PC-3 (cell line): ENCODE measurements around the gene MORN4. TPM values are rescaled to one million over a fixed set of nuclear protein-coding genes. Genes with fewer than 3 reads are reported as not detected.

Experiments
- ATAC-seq: fragments of 200-7000 bp; cut with Tn5 transposase; 2 replicates; pipeline ENCODE4 v1.9.1; 2020; ENCODE audit warnings: mild to moderate bottlenecking, moderate library complexity
- BruUV-seq: library from RNA; stranded (reverse); fragments of 400-500 nt; replicated peaks from 2 replicates; lab custom pipeline; 2021; lab: Mats Ljungman, UMichigan
- CTCF ChIA-PET: fragments of 300-600 bp; sonication (Branson Sonifier 250); formaldehyde crosslinking; loops from one replicate; lab custom pipeline; 2022; ENCODE audit warnings: antibody characterized with exemption; lab: Charles Lee
- POLR2A ChIA-PET: fragments of 300-600 bp; sonication (Branson Sonifier 250); formaldehyde crosslinking; loops from one replicate; lab custom pipeline; 2022; ENCODE audit warnings: antibody characterized with exemption; ENCODE audit not compliant: unreplicated experiment; lab: Charles Lee
- DNase-seq: peaks from one replicate; pipeline ENCODE4 v3.0.0-alpha.2; 2015
- H2AFZ ChIP-seq: fragments of 300-600 bp; sonication (generic); 2 replicates; pipeline ENCODE4 v1.6.0; 2016; ENCODE audit warnings: antibody characterized with exemption, low read length
- H3F3A ChIP-seq: fragments of 300-600 bp; sonication (generic); one replicate; pipeline ENCODE4 v1.6.0; 2017; ENCODE audit warnings: antibody characterized with exemption, low read length, control low read depth, mild to moderate bottlenecking; ENCODE audit not compliant: unreplicated experiment
- H3K27ac ChIP-seq: fragments of 300-600 bp; sonication (generic); 2 replicates; pipeline ENCODE4 v1.5.1; 2016; ENCODE audit warnings: mild to moderate bottlenecking, low read length
- H3K27me3 ChIP-seq: fragments of 300-600 bp; sonication (generic); 2 replicates; pipeline ENCODE4 v1.6.1; 2016; ENCODE audit warnings: low read length, mixed read lengths
- H3K36me3 ChIP-seq: fragments of 300-600 bp; sonication (generic); 2 replicates; pipeline ENCODE4 v1.6.1; 2016; ENCODE audit warnings: low read depth, mixed run types, low read length, mixed read lengths
- H3K4me1 ChIP-seq: fragments of 300-600 bp; sonication (generic); 2 replicates; pipeline ENCODE4 v1.5.1; 2016; ENCODE audit warnings: low read length; ENCODE audit not compliant: insufficient read depth
- H3K4me2 ChIP-seq: fragments of 300-600 bp; sonication (generic); 2 replicates; pipeline ENCODE4 v1.6.0; 2016; ENCODE audit warnings: low read length
- H3K4me3 ChIP-seq: fragments of 300-600 bp; sonication (generic); 2 replicates; pipeline ENCODE4 v1.5.1; 2016; ENCODE audit warnings: mild to moderate bottlenecking, low read length, mixed read lengths
- H3K79me2 ChIP-seq: fragments of 300-600 bp; sonication (generic); 2 replicates; pipeline ENCODE4 v1.6.1; 2017; ENCODE audit warnings: low read length, mixed read lengths
- H3K9ac ChIP-seq: fragments of 300-600 bp; sonication (generic); 2 replicates; pipeline ENCODE4 v1.6.0; 2016; ENCODE audit warnings: mild to moderate bottlenecking, low read length
- H3K9me2 ChIP-seq: fragments of 300-600 bp; sonication (generic); replicated peaks from 2 replicates; pipeline ENCODE4 v1.6.1; 2016; ENCODE audit warnings: mixed run types, low read length, mixed read lengths
- H3K9me3 ChIP-seq: fragments of 300-600 bp; sonication (generic); 2 replicates; pipeline ENCODE4 v1.6.1; 2016; ENCODE audit warnings: low read length, mixed read lengths
- H4K20me1 ChIP-seq: fragments of 300-600 bp; sonication (generic); 2 replicates; pipeline ENCODE4 v1.6.1; 2016; ENCODE audit warnings: low read length, mixed read lengths
- EZH2 ChIP-seq: fragments of 300-600 bp; sonication (generic); IDR thresholded peaks from one replicate; pipeline ENCODE4 v1.6.1; 2017; ENCODE audit warnings: antibody characterized with exemption, mild to moderate bottlenecking, low read length; ENCODE audit not compliant: unreplicated experiment
- EZH2phosphoT487 ChIP-seq: fragments of 300-600 bp; sonication (generic); IDR thresholded peaks from 2 replicates; pipeline ENCODE4 v1.6.1; 2018; ENCODE audit warnings: mild to moderate bottlenecking, antibody characterized with exemption, low read length, borderline replicate concordance
- intact Hi-C: fragments of 100-400 bp; cut with micrococcal nuclease; formaldehyde crosslinking; loops from 2 replicates; pipeline ENCODE4 v1.9.0; 2023
- total RNA-seq: library from RNA; depleted of rRNA; stranded (reverse); fragments of >200 nt; gene quantifications from 2 replicates; pipeline ENCODE4 v1.2.3, GENCODE V29; 2014
- TF ChIP-seq, protein P1 (sequence below): fragments of 300-600 bp; sonication (generic); conservative IDR thresholded peaks from 2 replicates; pipeline ENCODE4 v1.5.1; 2017; ENCODE audit warnings: antibody characterized with exemption, low read depth, mild to moderate bottlenecking, low read length

Gene MORN4
- total RNA-seq, 1 experiment from 2014 or later = 12.9 TPM

DNA sequence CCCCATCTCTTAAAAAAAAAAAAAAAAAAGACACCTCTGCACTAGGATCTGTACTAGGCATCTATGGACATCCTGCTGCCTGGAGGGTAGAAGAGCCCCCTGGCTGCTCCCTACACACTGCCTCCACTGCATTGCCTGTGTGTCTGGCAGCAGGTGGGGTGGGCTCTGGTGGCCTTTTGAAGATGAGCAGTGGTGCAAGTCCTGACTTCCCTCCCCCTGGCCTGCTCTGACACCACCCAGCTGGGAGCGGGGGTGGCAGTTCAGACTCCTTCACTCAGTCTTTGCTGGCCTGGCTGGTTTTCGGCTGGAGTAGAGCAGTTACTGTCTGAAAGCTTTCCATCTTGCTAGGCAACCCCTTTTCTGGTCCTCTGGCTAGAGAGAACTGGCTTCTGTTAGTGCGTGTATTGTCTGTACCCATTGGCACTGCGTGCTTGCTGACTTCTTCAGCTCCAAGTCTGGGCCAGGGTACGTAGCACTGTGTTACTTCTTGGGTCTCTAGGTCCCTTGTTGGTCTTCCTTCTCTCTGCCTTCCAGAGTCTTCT is 26.1 kb downstream of the MORN4 start:
- no peak for ATAC-seq
- ChIA-PET POLR2A (no interaction called here), CTCF (no interaction called here)

DNA sequence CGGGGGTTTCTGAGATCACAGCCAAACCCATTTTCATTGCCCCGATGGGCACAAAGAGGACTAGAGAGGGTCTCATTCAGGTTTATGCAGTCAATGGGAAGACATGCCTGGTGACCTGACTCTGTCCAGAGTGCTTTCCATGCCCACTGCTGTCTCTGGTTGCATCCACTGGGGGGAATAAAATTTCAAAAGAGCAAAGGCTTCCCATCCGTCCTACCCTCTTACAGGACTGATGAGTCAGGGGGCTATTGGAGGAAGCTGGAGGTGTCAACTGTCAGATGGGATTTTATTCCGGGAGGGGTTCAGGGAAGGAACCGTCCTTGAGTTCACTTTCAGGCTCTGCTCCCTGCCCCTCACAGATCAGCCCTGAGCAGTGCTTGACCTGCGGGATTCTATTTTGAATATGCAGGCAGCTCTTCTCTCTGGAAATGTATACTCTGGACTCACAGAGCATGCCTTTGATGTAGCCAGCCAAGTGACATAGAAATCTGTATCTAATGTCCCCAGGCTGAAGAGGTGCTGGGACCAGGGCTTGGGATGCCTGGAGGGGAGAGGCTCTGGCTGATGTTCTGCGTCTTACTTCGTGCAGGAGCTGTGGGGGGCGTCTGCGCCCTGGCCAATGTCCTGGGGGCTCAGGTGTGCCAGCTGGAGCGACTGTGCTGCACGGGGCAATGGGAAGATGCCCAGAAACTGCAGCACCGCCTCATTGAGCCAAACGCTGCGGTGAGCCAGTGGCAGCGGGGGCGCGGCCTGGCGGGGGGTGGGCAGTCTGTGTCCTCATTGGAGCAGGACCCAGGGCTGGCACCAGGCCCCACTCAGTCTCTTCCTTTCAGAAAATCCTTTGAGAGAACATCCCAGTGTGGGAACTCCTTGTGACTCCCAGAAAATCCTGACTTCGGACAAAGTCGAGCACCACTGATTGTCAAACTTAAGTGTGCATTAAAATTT is 31.8 kb downstream of the MORN4 start:
- Histone ChIP-seq H3K36me3 (no peaks in the 10 kb centered on the region), H3K4me1 (peaks cover 17% of the 10 kb centered on the region), H3K9me3 (no peaks in the 10 kb centered on the region), H4K20me1 (no peaks in the 10 kb centered on the region), H3K27ac (no peak overlapping the region), H2AFZ (no peak overlapping the region), H3K4me3 (no peak overlapping the region), H3K9ac (no peak overlapping the region), H3F3A (peaks cover 5% of the 10 kb centered on the region), H3K4me2 (no peak overlapping the region), H3K9me2 (no peaks in the 10 kb centered on the region), H3K79me2 (no peaks in the 10 kb centered on the region), H3K27me3 (no peaks in the 10 kb centered on the region)
- intact Hi-C loops = no loop called here
- ATAC-seq (no peak), DNase-seq (no peak)
- CTCF ChIA-PET = no interaction called here
- TF ChIP-seq EZH2phosphoT487 (no peak), EZH2 (no peak)
- TF ChIP-seq, protein P1, sequence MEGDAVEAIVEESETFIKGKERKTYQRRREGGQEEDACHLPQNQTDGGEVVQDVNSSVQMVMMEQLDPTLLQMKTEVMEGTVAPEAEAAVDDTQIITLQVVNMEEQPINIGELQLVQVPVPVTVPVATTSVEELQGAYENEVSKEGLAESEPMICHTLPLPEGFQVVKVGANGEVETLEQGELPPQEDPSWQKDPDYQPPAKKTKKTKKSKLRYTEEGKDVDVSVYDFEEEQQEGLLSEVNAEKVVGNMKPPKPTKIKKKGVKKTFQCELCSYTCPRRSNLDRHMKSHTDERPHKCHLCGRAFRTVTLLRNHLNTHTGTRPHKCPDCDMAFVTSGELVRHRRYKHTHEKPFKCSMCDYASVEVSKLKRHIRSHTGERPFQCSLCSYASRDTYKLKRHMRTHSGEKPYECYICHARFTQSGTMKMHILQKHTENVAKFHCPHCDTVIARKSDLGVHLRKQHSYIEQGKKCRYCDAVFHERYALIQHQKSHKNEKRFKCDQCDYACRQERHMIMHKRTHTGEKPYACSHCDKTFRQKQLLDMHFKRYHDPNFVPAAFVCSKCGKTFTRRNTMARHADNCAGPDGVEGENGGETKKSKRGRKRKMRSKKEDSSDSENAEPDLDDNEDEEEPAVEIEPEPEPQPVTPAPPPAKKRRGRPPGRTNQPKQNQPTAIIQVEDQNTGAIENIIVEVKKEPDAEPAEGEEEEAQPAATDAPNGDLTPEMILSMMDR = no peak
- POLR2A ChIA-PET = no interaction called here
- no TSS peak for BruUV-seq

More for the DNA sequence above, 26.1 kb downstream of the MORN4 start:
- Histone ChIP-seq H3K4me1 (no peaks in the 10 kb centered on the region), H2AFZ (no peak overlapping the region), H4K20me1 (no peaks in the 10 kb centered on the region), H3K4me2 (no peak overlapping the region), H3K27me3 (no peaks in the 10 kb centered on the region), H3K9me3 (no peaks in the 10 kb centered on the region), H3K36me3 (no peaks in the 10 kb centered on the region), H3K27ac (no peak overlapping the region), H3F3A (no peaks in the 10 kb centered on the region), H3K4me3 (no peak overlapping the region), H3K9ac (no peak overlapping the region), H3K79me2 (no peaks in the 10 kb centered on the region), H3K9me2 (no peaks in the 10 kb centered on the region)
- no peak for DNase-seq
- TF ChIP-seq EZH2 (no peak), EZH2phosphoT487 (no peak)
- TF ChIP-seq, protein P1 = no peak
- no TSS peak for BruUV-seq
- intact Hi-C loops = no loop called here

DNA sequence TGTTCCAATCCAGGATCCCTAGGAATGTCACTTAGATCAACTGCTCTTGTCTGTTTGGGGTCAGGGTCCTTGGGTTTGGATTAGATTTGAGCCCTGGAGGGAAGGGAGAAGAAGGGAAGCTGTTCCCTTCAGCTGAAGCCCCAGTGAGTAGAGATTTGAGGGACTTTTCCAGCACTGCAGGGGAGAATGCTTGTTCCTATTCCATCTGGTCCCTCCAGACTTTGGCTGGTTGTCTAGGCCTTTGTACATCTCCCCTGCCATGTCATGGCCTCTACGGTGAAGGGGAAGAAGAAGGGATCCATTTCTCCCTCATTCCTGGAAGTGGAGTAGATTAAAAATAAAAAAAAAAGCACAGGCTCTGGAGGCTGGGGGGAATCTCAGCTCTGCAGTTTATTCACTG is 32.7 kb downstream of the MORN4 start:
- Histone ChIP-seq H4K20me1 (no peaks in the 10 kb centered on the region), H3K36me3 (no peaks in the 10 kb centered on the region), H3K4me2 (no peak overlapping the region), H3K27me3 (no peaks in the 10 kb centered on the region), H2AFZ (no peak overlapping the region), H3K4me3 (no peak overlapping the region), H3K27ac (no peak overlapping the region), H3K9ac (no peak overlapping the region), H3F3A (peaks cover 5% of the 10 kb centered on the region), H3K79me2 (no peaks in the 10 kb centered on the region), H3K9me2 (no peaks in the 10 kb centered on the region), H3K9me3 (no peaks in the 10 kb centered on the region), H3K4me1 (peaks cover 26% of the 10 kb centered on the region)
- ATAC-seq = no peak
- CTCF ChIA-PET = no interaction called here
- BruUV-seq = no TSS peak
- intact Hi-C loops = no loop called here
- DNase-seq = no peak
- POLR2A ChIA-PET = no interaction called here
- no peak for TF ChIP-seq EZH2
